Measurements from ENCODE around the gene GABRA5. TPM values are rescaled to one million over a fixed set of nuclear protein-coding genes. Genes with fewer than 3 reads are reported as not detected.

The GABRA5 gene
- total RNA-seq, 2 donors from 2014 or later: not detected

GRCh38 chr15:26954403-26954802 lies 87.5 kb downstream of the GABRA5 start:
- no peak overlapping the region for H3K27ac Mint-ChIP-seq
- H3K27me3 Mint-ChIP-seq: no peaks in the 10 kb centered on the region
- no peaks in the 10 kb centered on the region for H3K4me1 Mint-ChIP-seq

GRCh38 chr15:26967719-26968269 lies 100.9 kb downstream of the GABRA5 start:
- no peaks in the 10 kb centered on the region for H3K9me3 ChIP-seq (ENCODE audit: control insufficient read depth, low read length, poor library complexity, severe bottlenecking)
- Mint-ChIP-seq H3K27ac (no peak overlapping the region), H3K4me1 (no peaks in the 10 kb centered on the region), H3K4me3 (no peak overlapping the region), H3K36me3 (ENCODE audit: low read depth) (peaks cover 2% of the 10 kb centered on the region), H3K27me3 (peaks cover 12% of the 10 kb centered on the region)
- DNase-seq (no peak), ATAC-seq (no peak)

More at GRCh38 chr15:26954403-26954802, 87.5 kb downstream of the GABRA5 start:
- no peak for ATAC-seq
- DNase-seq: no peak
- no peaks in the 10 kb centered on the region for H3K9me3 ChIP-seq (ENCODE audit: control insufficient read depth, low read length, poor library complexity, severe bottlenecking)
- no peaks in the 10 kb centered on the region for H3K36me3 Mint-ChIP-seq (ENCODE audit: low read depth)
- H3K4me3 Mint-ChIP-seq: no peak overlapping the region

GRCh38 chr15:26968806-26969205 lies 101.9 kb downstream of the GABRA5 start:
- no peak for DNase-seq
- Mint-ChIP-seq H3K36me3 (ENCODE audit: low read depth) (peaks cover 2% of the 10 kb centered on the region), H3K4me1 (no peaks in the 10 kb centered on the region), H3K27me3 (peaks cover 12% of the 10 kb centered on the region), H3K4me3 (no peak overlapping the region), H3K27ac (no peak overlapping the region)
- ATAC-seq: no peak
- H3K9me3 ChIP-seq (ENCODE audit: control insufficient read depth, low read length, poor library complexity, severe bottlenecking): no peaks in the 10 kb centered on the region

- no peak within 1 kb of the TSS for H3K27ac Mint-ChIP-seq
- ATAC-seq: no peak
- H3K4me3 Mint-ChIP-seq: no peak within 1 kb of the TSS
Measured at GRCh38 chr15:26970712-26971210, 103.9 kb downstream of the GABRA5 start, which contains the start of gene GABRG3. Gene GABRG3, plus strand, starts transcription at chr15:26971181.

GRCh38 chr15:26971271-26972018 lies 104.6 kb downstream of the GABRA5 start:
- Mint-ChIP-seq H3K27ac (no peak overlapping the region), H3K36me3 (ENCODE audit: low read depth) (peaks cover 2% of the 10 kb centered on the region), H3K4me1 (no peaks in the 10 kb centered on the region), H3K27me3 (peaks cover 12% of the 10 kb centered on the region), H3K4me3 (no peak overlapping the region)
- ATAC-seq (no peak), DNase-seq (no peak)
- H3K9me3 ChIP-seq (ENCODE audit: control insufficient read depth, low read length, poor library complexity, severe bottlenecking): no peaks in the 10 kb centered on the region

More at GRCh38 chr15:26970712-26971210, 103.9 kb downstream of the GABRA5 start, which contains the start of gene GABRG3:
- Mint-ChIP-seq H3K4me1 (no peaks in the 10 kb centered on the region), H3K27me3 (peaks cover 12% of the 10 kb centered on the region), H3K36me3 (ENCODE audit: low read depth) (peaks cover 2% of the 10 kb centered on the region)
- no peak for DNase-seq
- H3K9me3 ChIP-seq (ENCODE audit: control insufficient read depth, low read length, poor library complexity, severe bottlenecking): no peaks in the 10 kb centered on the region

GRCh38 chr15:26972636-26973035 lies 105.8 kb downstream of the GABRA5 start:
- peaks cover 2% of the 10 kb centered on the region for H3K36me3 Mint-ChIP-seq (ENCODE audit: low read depth)
- H3K27ac Mint-ChIP-seq: no peak overlapping the region
- no peak for DNase-seq
- H3K4me1 Mint-ChIP-seq: no peaks in the 10 kb centered on the region
- no peak for ATAC-seq
- H3K27me3 Mint-ChIP-seq: peaks cover 12% of the 10 kb centered on the region
- no peak overlapping the region for H3K4me3 Mint-ChIP-seq
- no peaks in the 10 kb centered on the region for H3K9me3 ChIP-seq (ENCODE audit: control insufficient read depth, low read length, poor library complexity, severe bottlenecking)

- peaks cover 2% of the 10 kb centered on the region for H3K36me3 Mint-ChIP-seq (ENCODE audit: low read depth)
- peaks cover 12% of the 10 kb centered on the region for H3K27me3 Mint-ChIP-seq
- no peak overlapping the region for H3K4me3 Mint-ChIP-seq
- H3K4me1 Mint-ChIP-seq: no peaks in the 10 kb centered on the region
- no peaks in the 10 kb centered on the region for H3K9me3 ChIP-seq (ENCODE audit: control insufficient read depth, low read length, poor library complexity, severe bottlenecking)
- ATAC-seq: no peak
- H3K27ac Mint-ChIP-seq: no peak overlapping the region
- no peak for DNase-seq
Measured at GRCh38 chr15:26974120-26974780, 107.4 kb downstream of the GABRA5 start.

GRCh38 chr15:26981492-26981891 lies 114.6 kb downstream of the GABRA5 start:
- no peaks in the 10 kb centered on the region for H3K4me1 Mint-ChIP-seq
- no peaks in the 10 kb centered on the region for H3K9me3 ChIP-seq (ENCODE audit: control insufficient read depth, low read length, poor library complexity, severe bottlenecking)
- DNase-seq (no peak), ATAC-seq (no peak)
- H3K27me3 Mint-ChIP-seq: no peaks in the 10 kb centered on the region
- H3K36me3 Mint-ChIP-seq (ENCODE audit: low read depth): no peaks in the 10 kb centered on the region
- no peak overlapping the region for H3K27ac Mint-ChIP-seq
- H3K4me3 Mint-ChIP-seq: no peak overlapping the region

- H3K27ac Mint-ChIP-seq: no peak overlapping the region
- H3K4me3 Mint-ChIP-seq: no peak overlapping the region
- H3K9me3 ChIP-seq (ENCODE audit: control insufficient read depth, low read length, poor library complexity, severe bottlenecking): no peaks in the 10 kb centered on the region
- no peaks in the 10 kb centered on the region for H3K27me3 Mint-ChIP-seq
- no peak for ATAC-seq
- no peaks in the 10 kb centered on the region for H3K36me3 Mint-ChIP-seq (ENCODE audit: low read depth)
- no peak for DNase-seq
- H3K4me1 Mint-ChIP-seq: no peaks in the 10 kb centered on the region
Measured at GRCh38 chr15:26983822-26984221, 117.0 kb downstream of the GABRA5 start.

- H3K4me3 Mint-ChIP-seq: no peak overlapping the region
- no peak for DNase-seq
- no peaks in the 10 kb centered on the region for H3K4me1 Mint-ChIP-seq
- H3K9me3 ChIP-seq (ENCODE audit: control insufficient read depth, low read length, poor library complexity, severe bottlenecking): no peaks in the 10 kb centered on the region
- H3K27ac Mint-ChIP-seq: no peak overlapping the region
- no peaks in the 10 kb centered on the region for H3K27me3 Mint-ChIP-seq
- no peak for ATAC-seq
- H3K36me3 Mint-ChIP-seq (ENCODE audit: low read depth): no peaks in the 10 kb centered on the region
Measured at GRCh38 chr15:26985050-26985449, 118.2 kb downstream of the GABRA5 start.

GRCh38 chr15:26996250-26996649 lies 129.4 kb downstream of the GABRA5 start:
- Mint-ChIP-seq H3K27ac (no peak overlapping the region), H3K36me3 (ENCODE audit: low read depth) (no peaks in the 10 kb centered on the region), H3K4me1 (no peaks in the 10 kb centered on the region), H3K4me3 (no peak overlapping the region), H3K27me3 (no peaks in the 10 kb centered on the region)
- DNase-seq: no peak
- no peaks in the 10 kb centered on the region for H3K9me3 ChIP-seq (ENCODE audit: control insufficient read depth, low read length, poor library complexity, severe bottlenecking)
- no peak for ATAC-seq

Data from T-helper 17 cell (primary cell).